Nephron progenitor cell (in vitro differentiated cells): Measurements from ENCODE around the gene DIS3L2.
A peak's percentile ranks its signal among the peaks of the same experiment; 100 is the strongest.

Source experiments
- DNase-seq: peaks from one replicate; pipeline ENCODE4 v3.0.0; 2021
- H3K27ac Mint-ChIP-seq: 2 replicates; pipeline ENCODE4 v1.8.0; 2021; ENCODE audit warnings: mild to moderate bottlenecking, moderate library complexity, mixed read lengths
- H3K27me3 Mint-ChIP-seq: 2 replicates; pipeline ENCODE4 v1.8.0; 2021; ENCODE audit warnings: mild to moderate bottlenecking, low read depth, mixed read lengths; ENCODE audit not compliant: poor library complexity
- H3K36me3 Mint-ChIP-seq: 2 replicates; pipeline ENCODE4 v1.8.0; 2021; ENCODE audit warnings: low read depth, mixed read lengths
- H3K4me1 Mint-ChIP-seq: 2 replicates; pipeline ENCODE4 v1.8.0; 2021; ENCODE audit warnings: mixed read lengths
- H3K4me3 Mint-ChIP-seq: 2 replicates; pipeline ENCODE4 v1.8.0; 2021; ENCODE audit warnings: mild to moderate bottlenecking, moderate library complexity, mixed read lengths
- H3K9me3 Mint-ChIP-seq: 2 replicates; pipeline ENCODE4 v1.8.0; 2021; ENCODE audit warnings: mild to moderate bottlenecking, moderate library complexity, mixed read lengths
- CTCF ChIP-seq: fragments of 200-600 bp; sonication (generic); IDR thresholded peaks from 2 replicates; pipeline ENCODE4 v1.5.0; 2021; ENCODE audit warnings: antibody characterized with exemption

The DIS3L2 gene

GRCh38 chr2:231961349-231962166 is at the start of gene DIS3L2:
Gene DIS3L2, plus strand, starts transcription at chr2:231961713. Its CDS starts 53,215 bp downstream, at chr2:232014928.
- peaks cover 4% of the 10 kb centered on the region for H3K9me3 Mint-ChIP-seq
- peaks cover 6% of the 10 kb centered on the region for H3K36me3 Mint-ChIP-seq
- peaks cover 12% of the 10 kb centered on the region for H3K27me3 Mint-ChIP-seq
- peak within 1 kb of the TSS; percentile 91 for H3K27ac Mint-ChIP-seq
- no peak for TF ChIP-seq CTCF
- H3K4me3 Mint-ChIP-seq: peak within 1 kb of the TSS; percentile 89
- peaks cover 22% of the 10 kb centered on the region for H3K4me1 Mint-ChIP-seq
- DNase-seq: peak; percentile 81

GRCh38 chr2:231914077-231914690 is 47.3 kb upstream of the DIS3L2 start:
- no peak overlapping the region for H3K27ac Mint-ChIP-seq
- peaks cover 10% of the 10 kb centered on the region for H3K4me1 Mint-ChIP-seq
- no peaks in the 10 kb centered on the region for H3K36me3 Mint-ChIP-seq
- DNase-seq: no peak
- TF ChIP-seq CTCF: no peak
- peaks cover 20% of the 10 kb centered on the region for H3K27me3 Mint-ChIP-seq
- no peaks in the 10 kb centered on the region for H3K9me3 Mint-ChIP-seq
- H3K4me3 Mint-ChIP-seq: no peak overlapping the region

GRCh38 chr2:231917280-231918066 is 44.0 kb upstream of the DIS3L2 start:
- TF ChIP-seq CTCF: no peak
- no peaks in the 10 kb centered on the region for H3K36me3 Mint-ChIP-seq
- no peak for DNase-seq
- H3K27ac Mint-ChIP-seq: peak overlapping the region; percentile 85
- peaks cover 10% of the 10 kb centered on the region for H3K4me1 Mint-ChIP-seq
- no peaks in the 10 kb centered on the region for H3K9me3 Mint-ChIP-seq
- no peak overlapping the region for H3K4me3 Mint-ChIP-seq
- peaks cover 42% of the 10 kb centered on the region for H3K27me3 Mint-ChIP-seq

- H3K36me3 Mint-ChIP-seq: no peaks in the 10 kb centered on the region
- no peak for TF ChIP-seq CTCF
- peaks cover 11% of the 10 kb centered on the region for H3K4me1 Mint-ChIP-seq
- DNase-seq: no peak
- peaks cover 51% of the 10 kb centered on the region for H3K27me3 Mint-ChIP-seq
- no peak overlapping the region for H3K27ac Mint-ChIP-seq
- no peaks in the 10 kb centered on the region for H3K9me3 Mint-ChIP-seq
- H3K4me3 Mint-ChIP-seq: no peak overlapping the region
These were observed 42.8 kb upstream of the DIS3L2 start for GRCh38 chr2:231918501-231919330.

GRCh38 chr2:231919341-231920035 is 42.0 kb upstream of the DIS3L2 start:
- Mint-ChIP-seq H3K36me3 (no peaks in the 10 kb centered on the region), H3K9me3 (no peaks in the 10 kb centered on the region), H3K4me3 (no peak overlapping the region), H3K27me3 (peaks cover 56% of the 10 kb centered on the region), H3K27ac (no peak overlapping the region), H3K4me1 (peaks cover 13% of the 10 kb centered on the region)
- no peak for TF ChIP-seq CTCF
- no peak for DNase-seq
